ENCODE results near the gene SIRPB2. TPM values are rescaled to one million over a fixed set of nuclear protein-coding genes. Genes with fewer than 3 reads are reported as not detected.

The SIRPB2 gene
- total RNA-seq = not detected in 3 replicates

- Mint-ChIP-seq H3K27ac (no peak within 1 kb of the TSS), H3K4me1 (no peaks in the 10 kb centered on the region), H3K9me3 (no peaks in the 10 kb centered on the region), H3K36me3 (no peaks in the 10 kb centered on the region), H3K4me3 (no peak within 1 kb of the TSS), H3K27me3 (ENCODE audit: low read depth) (peaks cover 69% of the 10 kb centered on the region)
- no peak for DNase-seq (ENCODE audit: low spot score in 2 of 2, unreplicated experiment in 2 of 2)
- no peak for TF ChIP-seq CTCF (IDR thresholded peaks at IDR 0.05; ENCODE audit: unreplicated experiment)
Observed at GRCh38 chr20:1491281-1491840, at the start of gene SIRPB2. Gene SIRPB2 (minus strand): TSS chr20:1491420. CDS start chr20:1491359, 61 bp downstream.

- Mint-ChIP-seq H3K4me1 (no peaks in the 10 kb centered on the region), H3K9me3 (peaks cover 5% of the 10 kb centered on the region), H3K27me3 (ENCODE audit: low read depth) (peaks cover 58% of the 10 kb centered on the region), H3K36me3 (no peaks in the 10 kb centered on the region), H3K27ac (no peak overlapping the region), H3K4me3 (no peak overlapping the region)
- no peak for TF ChIP-seq CTCF (IDR thresholded peaks at IDR 0.05; ENCODE audit: unreplicated experiment)
- no peak for DNase-seq (ENCODE audit: low spot score in 2 of 2, unreplicated experiment in 2 of 2)
Observed at GRCh38 chr20:1539816-1540419, 48.7 kb upstream of the SIRPB2 start.

- Mint-ChIP-seq H3K9me3 (peaks cover 5% of the 10 kb centered on the region), H3K27ac (no peak overlapping the region), H3K27me3 (ENCODE audit: low read depth) (peaks cover 53% of the 10 kb centered on the region), H3K4me3 (no peak overlapping the region), H3K4me1 (no peaks in the 10 kb centered on the region), H3K36me3 (no peaks in the 10 kb centered on the region)
- DNase-seq (ENCODE audit: low spot score in 2 of 2, unreplicated experiment in 2 of 2) = no peak
- no peak for TF ChIP-seq CTCF (IDR thresholded peaks at IDR 0.05; ENCODE audit: unreplicated experiment)
Observed at GRCh38 chr20:1538655-1539054, 47.4 kb upstream of the SIRPB2 start.

DNA sequence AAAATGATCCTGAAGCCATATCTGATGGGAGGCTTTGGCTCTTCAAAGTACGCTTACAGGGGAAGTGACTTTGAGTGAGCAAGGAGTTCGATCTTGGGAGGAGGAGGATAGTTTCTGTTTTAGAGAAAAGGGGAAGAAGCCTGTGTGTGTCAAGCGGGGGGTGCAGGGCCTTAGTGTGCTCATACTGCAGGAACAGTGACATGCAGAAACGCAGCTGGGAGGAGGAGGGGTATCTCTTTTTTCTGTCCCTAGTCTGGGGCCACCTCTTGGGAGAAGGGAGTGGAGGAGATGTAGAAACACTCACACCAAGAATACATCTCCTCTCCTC lies 46.5 kb upstream of the SIRPB2 start:
- Mint-ChIP-seq H3K27me3 (ENCODE audit: low read depth) (peaks cover 48% of the 10 kb centered on the region), H3K4me1 (no peaks in the 10 kb centered on the region), H3K9me3 (peaks cover 5% of the 10 kb centered on the region), H3K4me3 (no peak overlapping the region), H3K36me3 (no peaks in the 10 kb centered on the region), H3K27ac (no peak overlapping the region)
- no peak for DNase-seq (ENCODE audit: low spot score in 2 of 2, unreplicated experiment in 2 of 2)
- TF ChIP-seq CTCF (IDR thresholded peaks at IDR 0.05; ENCODE audit: unreplicated experiment) = no peak

DNA sequence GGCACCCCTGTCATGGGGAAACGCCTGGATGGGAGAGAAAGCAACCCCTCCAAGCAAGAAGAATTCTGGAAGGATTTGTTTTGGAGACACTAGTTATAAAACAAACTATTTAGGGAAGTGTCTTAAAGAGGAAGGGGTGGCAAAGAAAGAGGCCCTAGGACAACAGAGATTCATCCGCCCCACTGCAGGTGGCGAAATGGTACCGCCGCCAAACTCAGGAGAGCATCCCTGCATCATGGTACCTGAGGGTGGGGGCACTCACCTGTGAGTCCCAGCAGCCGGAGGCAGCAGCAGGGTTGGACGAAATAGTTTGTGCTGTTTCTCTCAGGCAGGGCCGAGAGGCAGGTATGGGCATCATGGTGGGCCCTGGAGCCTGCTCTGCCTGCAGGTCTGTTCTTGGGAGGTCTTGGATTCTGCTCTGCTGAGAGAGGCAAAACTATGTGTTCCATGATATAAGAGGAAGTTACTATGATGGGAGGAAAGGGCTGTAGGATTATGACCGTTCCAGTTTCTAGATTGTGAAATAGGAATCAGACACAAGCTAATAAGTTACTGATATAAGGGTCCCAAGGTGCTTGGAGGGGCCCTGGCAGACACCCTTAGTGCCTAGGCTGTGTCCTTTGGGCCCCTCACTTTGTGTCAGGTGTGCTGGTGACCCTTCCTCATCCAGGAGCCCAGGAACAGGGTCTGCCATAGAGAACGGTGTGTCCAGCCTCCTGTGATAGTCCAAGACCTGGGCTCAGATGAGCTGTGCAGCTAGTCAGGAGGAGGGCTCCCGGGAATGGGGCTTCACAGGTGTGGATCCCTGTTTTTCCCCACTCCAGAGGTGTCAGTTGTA lies 45.9 kb upstream of the SIRPB2 start:
- Mint-ChIP-seq H3K4me1 (no peaks in the 10 kb centered on the region), H3K36me3 (no peaks in the 10 kb centered on the region), H3K9me3 (peaks cover 5% of the 10 kb centered on the region), H3K27me3 (ENCODE audit: low read depth) (peaks cover 44% of the 10 kb centered on the region), H3K4me3 (no peak overlapping the region), H3K27ac (no peak overlapping the region)
- DNase-seq (ENCODE audit: low spot score in 2 of 2, unreplicated experiment in 2 of 2) = no peak
- no peak for TF ChIP-seq CTCF (IDR thresholded peaks at IDR 0.05; ENCODE audit: unreplicated experiment)
